ENCODE data around the gene ACVR2B. TPM values are rescaled to one million over a fixed set of nuclear protein-coding genes. Genes with fewer than 3 reads are reported as not detected.

Gene ACVR2B
- total and polyA plus RNA-seq, 2 donors (not counting 1 experiment from before 2014, with no cell fraction given) = 0.18 to 4.2 TPM

DNA sequence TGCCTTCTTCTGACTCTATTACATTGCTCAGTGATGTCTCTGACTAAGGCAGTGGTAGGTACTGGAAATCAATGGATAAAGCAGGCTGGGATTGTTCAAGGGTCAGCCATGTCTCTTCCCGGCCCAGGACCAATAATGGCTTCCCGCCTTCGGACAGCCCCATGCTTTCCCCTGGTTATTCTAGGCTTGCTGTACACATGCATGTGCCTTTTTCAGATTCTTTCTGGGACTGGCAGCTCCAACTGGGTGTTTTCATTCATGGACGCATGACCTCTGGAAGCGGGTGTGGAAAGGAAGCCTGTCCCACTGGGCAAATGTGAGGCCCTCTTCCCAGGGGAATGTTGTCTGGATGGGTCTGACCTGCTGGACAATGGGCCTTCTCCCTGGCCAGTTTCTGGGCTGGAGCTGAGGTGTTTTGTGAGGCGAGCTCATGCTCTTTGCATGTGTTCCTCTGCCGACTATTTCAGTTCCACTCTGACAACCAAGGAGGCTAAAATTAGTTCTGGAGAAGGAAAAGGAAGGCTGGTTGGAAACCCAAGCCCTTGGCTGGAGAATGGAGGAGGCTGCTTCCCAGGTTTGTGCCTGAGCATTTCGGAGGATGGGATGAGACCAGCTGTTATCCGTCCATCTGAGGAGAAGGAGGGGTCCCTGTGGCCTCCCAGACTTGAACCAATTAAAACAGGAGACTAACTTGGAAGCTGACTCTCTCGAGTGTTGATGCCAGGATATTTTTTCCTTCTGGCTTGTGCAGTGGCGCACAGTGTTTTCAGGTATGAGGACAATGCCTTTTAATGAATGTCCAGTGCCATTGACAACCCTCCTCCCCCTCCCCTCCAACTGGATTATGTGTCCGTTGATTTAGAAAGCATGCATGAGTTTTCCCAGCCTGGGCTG, 6.9 kb downstream of the ACVR2B start:
- H3K9ac ChIP-seq (ENCODE audit: low read length) = no peak overlapping the region
- 95% methylated on average over 10 of the region's 12 CpGs for WGBS (ENCODE audit: insufficient coverage)
- no peaks in the 10 kb centered on the region for H3K36me3 ChIP-seq (replicated peaks in 1 of 2; ENCODE audit: control extremely low read depth in 1 of 2, control insufficient read depth in 1 of 2, extremely low read depth in 1 of 2, insufficient read depth in 2 of 2, low read length in 1 of 2)
- CTCF ChIA-PET = no interaction called here
- DNase-seq (no peak), ATAC-seq (ENCODE audit: low read depth) (no peak)
- Mint-ChIP-seq H3K9me3 (ENCODE audit: insufficient read depth) (peaks cover 3% of the 10 kb centered on the region), H3K27me3 (no peaks in the 10 kb centered on the region), H3K4me3 (no peak overlapping the region), H3K27ac (no peak overlapping the region), H3K4me1 (peaks cover 2% of the 10 kb centered on the region)
- no peak overlapping the region for H3K27ac ChIP-seq (ENCODE audit: low read length in 2 of 2)
- H3K4me1 ChIP-seq (ENCODE audit: control insufficient read depth in 2 of 2, insufficient read depth in 2 of 2, low read length in 2 of 2) = peaks cover 0 to 5% of the 10 kb centered on the region in 2 donors
- H2AFZ ChIP-seq (ENCODE audit: insufficient read depth, low read depth, low read length, poor library complexity, severe bottlenecking) = no peak overlapping the region
- POLR2A ChIA-PET = no interaction called here
- H3K27me3 ChIP-seq (replicated peaks in 1 of 4; ENCODE audit: control extremely low read depth in 1 of 4, control insufficient read depth in 3 of 4, insufficient read depth in 4 of 4, low read length in 3 of 4) = peaks cover 0 to 5% (median 0%) of the 10 kb centered on the region in 4 experiments
- intact Hi-C loops (cut with micrococcal nuclease) = no loop called here
- H3K4me2 ChIP-seq (replicated peaks; ENCODE audit: low read depth, low read length, poor library complexity, severe bottlenecking) = no peak overlapping the region
- H4K20me1 ChIP-seq (ENCODE audit: control insufficient read depth, insufficient read depth, low read length, poor library complexity, severe bottlenecking) = no peaks in the 10 kb centered on the region
- TF ChIP-seq, protein P1, sequence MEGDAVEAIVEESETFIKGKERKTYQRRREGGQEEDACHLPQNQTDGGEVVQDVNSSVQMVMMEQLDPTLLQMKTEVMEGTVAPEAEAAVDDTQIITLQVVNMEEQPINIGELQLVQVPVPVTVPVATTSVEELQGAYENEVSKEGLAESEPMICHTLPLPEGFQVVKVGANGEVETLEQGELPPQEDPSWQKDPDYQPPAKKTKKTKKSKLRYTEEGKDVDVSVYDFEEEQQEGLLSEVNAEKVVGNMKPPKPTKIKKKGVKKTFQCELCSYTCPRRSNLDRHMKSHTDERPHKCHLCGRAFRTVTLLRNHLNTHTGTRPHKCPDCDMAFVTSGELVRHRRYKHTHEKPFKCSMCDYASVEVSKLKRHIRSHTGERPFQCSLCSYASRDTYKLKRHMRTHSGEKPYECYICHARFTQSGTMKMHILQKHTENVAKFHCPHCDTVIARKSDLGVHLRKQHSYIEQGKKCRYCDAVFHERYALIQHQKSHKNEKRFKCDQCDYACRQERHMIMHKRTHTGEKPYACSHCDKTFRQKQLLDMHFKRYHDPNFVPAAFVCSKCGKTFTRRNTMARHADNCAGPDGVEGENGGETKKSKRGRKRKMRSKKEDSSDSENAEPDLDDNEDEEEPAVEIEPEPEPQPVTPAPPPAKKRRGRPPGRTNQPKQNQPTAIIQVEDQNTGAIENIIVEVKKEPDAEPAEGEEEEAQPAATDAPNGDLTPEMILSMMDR (IDR thresholded peaks at IDR 0.05) = no peak
- TF ChIP-seq EZH2 (IDR thresholded peaks at IDR 0.05; ENCODE audit: borderline replicate concordance, insufficient read depth, low read depth, low read length, poor library complexity, severe bottlenecking) = no peak
- no peaks in the 10 kb centered on the region for H3K9me3 ChIP-seq (ENCODE audit: control extremely low read depth in 1 of 3, control insufficient read depth in 2 of 3, insufficient read depth in 1 of 3, low read length in 2 of 3)
- no peaks in the 10 kb centered on the region for H3K79me2 ChIP-seq (ENCODE audit: control insufficient read depth, insufficient read depth, low read length)
- no peak overlapping the region for H3K4me3 ChIP-seq (ENCODE audit: control extremely low read depth in 1 of 5, extremely low read depth in 1 of 5, insufficient read depth in 1 of 5, low read depth in 2 of 5, low read length in 4 of 5)

DNA sequence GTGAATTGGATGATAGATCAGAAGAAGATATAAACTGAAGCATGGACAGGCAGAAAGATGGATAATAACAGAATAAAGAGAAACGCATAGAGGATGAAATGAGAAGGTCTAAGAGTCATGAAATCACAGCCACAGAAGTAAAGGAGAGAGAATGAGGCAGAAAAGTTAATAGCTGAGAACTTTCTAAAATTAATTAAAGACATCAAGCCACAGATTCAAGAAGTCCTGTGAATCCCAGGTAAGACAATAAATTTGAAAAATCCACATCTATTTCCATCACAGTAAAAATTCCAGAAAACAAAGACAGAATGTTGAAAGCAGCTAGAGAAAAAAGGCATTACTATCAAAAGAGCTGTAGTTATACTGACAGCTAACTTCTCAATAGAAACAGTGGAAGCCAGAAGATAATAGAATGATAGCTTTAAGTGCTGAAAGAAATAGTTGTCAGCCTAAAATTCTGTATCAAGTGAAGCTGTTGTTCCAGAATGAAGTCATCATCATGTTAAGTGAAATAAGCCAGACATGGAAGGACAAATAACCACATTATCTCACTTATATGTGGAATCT, 12.0 kb downstream of the ACVR2B start:
- no peaks in the 10 kb centered on the region for H4K20me1 ChIP-seq (ENCODE audit: control insufficient read depth, insufficient read depth, low read length, poor library complexity, severe bottlenecking)
- no peak overlapping the region for H3K4me2 ChIP-seq (replicated peaks; ENCODE audit: low read depth, low read length, poor library complexity, severe bottlenecking)
- POLR2A ChIA-PET = no interaction called here
- no peak overlapping the region for H2AFZ ChIP-seq (ENCODE audit: insufficient read depth, low read depth, low read length, poor library complexity, severe bottlenecking)
- CTCF ChIA-PET = no interaction called here
- whole genome bisulfite sequencing (ENCODE audit: insufficient coverage) = no CpG with 5 or more reads among the region's 1 CpG
- H3K9ac ChIP-seq (ENCODE audit: low read length) = no peak overlapping the region
- Mint-ChIP-seq H3K27me3 (no peaks in the 10 kb centered on the region), H3K27ac (no peak overlapping the region), H3K4me1 (no peaks in the 10 kb centered on the region), H3K9me3 (ENCODE audit: insufficient read depth) (peaks cover 15% of the 10 kb centered on the region), H3K4me3 (no peak overlapping the region)
- no peak overlapping the region for H3K27ac ChIP-seq (ENCODE audit: low read length in 2 of 2)
- H3K79me2 ChIP-seq (ENCODE audit: control insufficient read depth, insufficient read depth, low read length) = no peaks in the 10 kb centered on the region
- intact Hi-C loops (cut with micrococcal nuclease) = no loop called here
- TF ChIP-seq, protein P1 (IDR thresholded peaks at IDR 0.05) = no peak
- no peak for TF ChIP-seq EZH2 (IDR thresholded peaks at IDR 0.05; ENCODE audit: borderline replicate concordance, insufficient read depth, low read depth, low read length, poor library complexity, severe bottlenecking)
- no peaks in the 10 kb centered on the region for H3K36me3 ChIP-seq (replicated peaks in 1 of 2; ENCODE audit: control extremely low read depth in 1 of 2, control insufficient read depth in 1 of 2, extremely low read depth in 1 of 2, insufficient read depth in 2 of 2, low read length in 1 of 2)
- no peaks in the 10 kb centered on the region for H3K4me1 ChIP-seq (ENCODE audit: control insufficient read depth in 2 of 2, insufficient read depth in 2 of 2, low read length in 2 of 2)
- ATAC-seq (ENCODE audit: low read depth) (no peak), DNase-seq (no peak)
- no peaks in the 10 kb centered on the region for H3K27me3 ChIP-seq (replicated peaks in 1 of 4; ENCODE audit: control extremely low read depth in 1 of 4, control insufficient read depth in 3 of 4, insufficient read depth in 4 of 4, low read length in 3 of 4)
- H3K9me3 ChIP-seq (ENCODE audit: control extremely low read depth in 1 of 3, control insufficient read depth in 2 of 3, insufficient read depth in 1 of 3, low read length in 2 of 3) = peaks cover 0 to 14% (median 3%) of the 10 kb centered on the region in 3 donors
- no peak overlapping the region for H3K4me3 ChIP-seq (ENCODE audit: control extremely low read depth in 1 of 5, extremely low read depth in 1 of 5, insufficient read depth in 1 of 5, low read depth in 2 of 5, low read length in 4 of 5)
